ENCODE results near the gene SLC66A1.
A peak's percentile ranks its signal among the peaks of the same experiment; 100 is the strongest.

The SLC66A1 gene

DNA sequence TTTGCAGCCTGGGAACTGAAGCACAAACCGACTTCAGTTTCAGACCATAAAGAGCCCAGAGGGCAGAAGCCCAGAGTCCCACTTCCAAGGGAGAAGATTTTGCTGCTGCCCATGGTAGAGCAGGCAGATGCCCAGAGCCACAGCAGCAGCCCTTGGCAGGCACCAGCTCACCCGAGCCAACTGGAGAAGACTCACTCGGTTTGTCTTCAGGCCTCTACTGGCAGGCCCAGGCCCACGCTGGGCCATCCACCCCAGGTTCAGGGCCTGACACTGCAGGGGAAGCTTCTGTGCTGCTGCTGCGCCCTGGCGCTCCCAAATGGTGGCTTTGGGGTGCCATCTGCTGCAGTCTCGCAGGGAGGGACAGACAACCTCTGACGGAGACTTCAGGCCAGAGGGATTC, 33.3 kb downstream of the SLC66A1 start:
- Histone ChIP-seq H4K20me1 (ENCODE audit: insufficient read depth, low read length) (no peaks in the 10 kb centered on the region), H3K9ac (ENCODE audit: low read length) (no peak overlapping the region), H3K36me3 (ENCODE audit: insufficient read depth, low read length) (peaks cover 4% of the 10 kb centered on the region; the same call in 1 of the 2 replicates)

DNA sequence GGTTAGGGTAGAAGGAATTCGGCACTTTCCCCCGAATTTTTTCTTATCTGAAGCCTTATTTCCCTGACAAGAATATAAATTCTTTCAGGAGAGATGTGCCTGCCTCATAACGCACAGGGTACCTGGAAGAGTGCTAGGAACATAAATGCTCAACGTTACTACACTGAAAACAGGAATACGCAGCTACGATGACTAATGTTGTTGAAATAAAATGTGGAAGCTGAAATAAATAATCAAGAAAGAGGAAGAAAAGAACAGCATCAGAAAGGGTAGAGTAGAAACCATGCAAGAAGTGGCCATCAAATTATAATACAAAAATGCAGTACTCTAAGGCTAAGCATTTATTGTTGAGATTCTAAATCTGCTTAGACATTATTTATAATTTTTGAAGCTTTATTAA, 33.9 kb downstream of the SLC66A1 start:
- H3K4me2 ChIP-seq (ENCODE audit: low read length): no peak overlapping the region
- H3K27me3 ChIP-seq (ENCODE audit: insufficient read depth, low read length): no peaks in the 10 kb centered on the region
- TF ChIP-seq, protein P1, sequence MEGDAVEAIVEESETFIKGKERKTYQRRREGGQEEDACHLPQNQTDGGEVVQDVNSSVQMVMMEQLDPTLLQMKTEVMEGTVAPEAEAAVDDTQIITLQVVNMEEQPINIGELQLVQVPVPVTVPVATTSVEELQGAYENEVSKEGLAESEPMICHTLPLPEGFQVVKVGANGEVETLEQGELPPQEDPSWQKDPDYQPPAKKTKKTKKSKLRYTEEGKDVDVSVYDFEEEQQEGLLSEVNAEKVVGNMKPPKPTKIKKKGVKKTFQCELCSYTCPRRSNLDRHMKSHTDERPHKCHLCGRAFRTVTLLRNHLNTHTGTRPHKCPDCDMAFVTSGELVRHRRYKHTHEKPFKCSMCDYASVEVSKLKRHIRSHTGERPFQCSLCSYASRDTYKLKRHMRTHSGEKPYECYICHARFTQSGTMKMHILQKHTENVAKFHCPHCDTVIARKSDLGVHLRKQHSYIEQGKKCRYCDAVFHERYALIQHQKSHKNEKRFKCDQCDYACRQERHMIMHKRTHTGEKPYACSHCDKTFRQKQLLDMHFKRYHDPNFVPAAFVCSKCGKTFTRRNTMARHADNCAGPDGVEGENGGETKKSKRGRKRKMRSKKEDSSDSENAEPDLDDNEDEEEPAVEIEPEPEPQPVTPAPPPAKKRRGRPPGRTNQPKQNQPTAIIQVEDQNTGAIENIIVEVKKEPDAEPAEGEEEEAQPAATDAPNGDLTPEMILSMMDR (IDR thresholded peaks at IDR 0.05; ENCODE audit: low read length): no peak
- TF ChIP-seq EZH2 (IDR thresholded peaks at IDR 0.05; ENCODE audit: borderline replicate concordance, low read length): no peak
- peak overlapping the region; percentile 15 for H3K27ac ChIP-seq (ENCODE audit: low read depth, low read length, poor library complexity, severe bottlenecking)
- H2AFZ ChIP-seq (ENCODE audit: low read length): no peak overlapping the region
- H3K4me1 ChIP-seq (ENCODE audit: insufficient read depth, low read length, severe bottlenecking): peaks cover 35% of the 10 kb centered on the region
- H3K9ac ChIP-seq (ENCODE audit: low read length): no peak overlapping the region
- H3K9me2 ChIP-seq (ENCODE audit: low read depth, low read length): no peaks in the 10 kb centered on the region
- H3F3A ChIP-seq (ENCODE audit: insufficient read depth, low read length): no peaks in the 10 kb centered on the region
- no peaks in the 10 kb centered on the region for H3K79me2 ChIP-seq (ENCODE audit: insufficient read depth, low read length)
- no peaks in the 10 kb centered on the region for H3K9me3 ChIP-seq (ENCODE audit: low read length)
- no peaks in the 10 kb centered on the region for H4K20me1 ChIP-seq (ENCODE audit: insufficient read depth, low read length)
- no peak overlapping the region for H3K4me3 ChIP-seq (ENCODE audit: low read depth, low read length, poor library complexity, severe bottlenecking)
- peaks cover 2% of the 10 kb centered on the region; the same call in 1 of the 2 replicates for H3K36me3 ChIP-seq (ENCODE audit: insufficient read depth, low read length)

More for the DNA sequence above, 33.3 kb downstream of the SLC66A1 start:
- Histone ChIP-seq H3K9me2 (ENCODE audit: low read depth, low read length) (no peaks in the 10 kb centered on the region), H3K27me3 (ENCODE audit: insufficient read depth, low read length) (no peaks in the 10 kb centered on the region), H2AFZ (ENCODE audit: low read length) (no peak overlapping the region), H3K4me3 (ENCODE audit: low read depth, low read length, poor library complexity, severe bottlenecking) (no peak overlapping the region), H3K9me3 (ENCODE audit: low read length) (no peaks in the 10 kb centered on the region), H3F3A (ENCODE audit: insufficient read depth, low read length) (no peaks in the 10 kb centered on the region), H3K4me2 (ENCODE audit: low read length) (no peak overlapping the region), H3K79me2 (ENCODE audit: insufficient read depth, low read length) (no peaks in the 10 kb centered on the region), H3K27ac (ENCODE audit: low read depth, low read length, poor library complexity, severe bottlenecking) (peak overlapping the region; percentile 15), H3K4me1 (ENCODE audit: insufficient read depth, low read length, severe bottlenecking) (peaks cover 35% of the 10 kb centered on the region)
- no peak for TF ChIP-seq EZH2 (IDR thresholded peaks at IDR 0.05; ENCODE audit: borderline replicate concordance, low read length)
- TF ChIP-seq, protein P1 (IDR thresholded peaks at IDR 0.05; ENCODE audit: low read length): no peak

DNA sequence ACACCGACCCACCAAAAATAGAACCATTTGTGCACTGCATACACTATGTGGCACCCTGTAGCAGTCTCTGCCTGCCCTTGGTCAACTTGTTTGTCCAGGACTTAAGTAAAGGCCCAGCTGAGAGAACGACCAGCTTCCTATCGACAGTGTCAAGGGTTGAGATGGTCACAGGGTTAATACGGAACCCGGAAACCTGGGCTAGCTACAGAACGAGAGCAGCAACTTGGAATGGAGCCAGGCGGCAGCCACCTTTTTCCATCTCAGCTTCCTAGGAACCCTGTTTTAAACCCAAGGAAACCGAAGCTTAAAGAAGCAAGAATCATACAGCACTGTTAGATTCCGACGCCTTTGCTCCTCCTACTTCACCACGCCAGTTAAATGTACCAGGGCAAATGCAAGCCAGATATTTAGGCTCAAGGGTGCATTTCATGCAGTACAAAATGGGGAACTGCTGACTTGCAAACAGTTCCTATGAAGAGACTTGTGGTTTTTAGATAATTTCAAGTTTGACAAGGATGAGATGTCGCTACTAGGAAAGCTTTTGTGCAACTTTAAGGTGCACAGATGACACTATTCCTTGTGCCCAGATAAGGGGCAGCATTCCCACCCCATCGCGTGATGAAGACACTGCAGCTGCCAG, 35.5 kb downstream of the SLC66A1 start:
- peaks cover 35% of the 10 kb centered on the region for H3K4me1 ChIP-seq (ENCODE audit: insufficient read depth, low read length, severe bottlenecking)
- H3K36me3 ChIP-seq (ENCODE audit: insufficient read depth, low read length): peaks cover 6% of the 10 kb centered on the region; the same call in 1 of the 2 replicates
- TF ChIP-seq, protein P1 (IDR thresholded peaks at IDR 0.05; ENCODE audit: low read length): no peak
- no peaks in the 10 kb centered on the region for H3K9me2 ChIP-seq (ENCODE audit: low read depth, low read length)
- no peaks in the 10 kb centered on the region for H3F3A ChIP-seq (ENCODE audit: insufficient read depth, low read length)
- H2AFZ ChIP-seq (ENCODE audit: low read length): no peak overlapping the region
- H4K20me1 ChIP-seq (ENCODE audit: insufficient read depth, low read length): no peaks in the 10 kb centered on the region
- H3K4me3 ChIP-seq (ENCODE audit: low read depth, low read length, poor library complexity, severe bottlenecking): peak overlapping the region; percentile 3
- peak overlapping the region; percentile 39 for H3K4me2 ChIP-seq (ENCODE audit: low read length)
- peak overlapping the region; percentile 39; the same call in 1 of the 2 replicates for H3K9ac ChIP-seq (ENCODE audit: low read length)
- H3K27ac ChIP-seq (ENCODE audit: low read depth, low read length, poor library complexity, severe bottlenecking): peak overlapping the region; percentile 89
- no peaks in the 10 kb centered on the region for H3K27me3 ChIP-seq (ENCODE audit: insufficient read depth, low read length)
- H3K79me2 ChIP-seq (ENCODE audit: insufficient read depth, low read length): no peaks in the 10 kb centered on the region
- H3K9me3 ChIP-seq (ENCODE audit: low read length): no peaks in the 10 kb centered on the region

All from OCI-LY1 (cell line).